Measurements from ENCODE around the gene TRDMT1. TPM values are rescaled to one million over a fixed set of nuclear protein-coding genes. Genes with fewer than 3 reads are reported as not detected.
A peak's percentile ranks its signal among the peaks of the same experiment; 100 is the strongest.

The TRDMT1 gene
- total RNA-seq, 3 donors from 2014 or later (not counting 1 experiment from before 2014, with no cell fraction given), result 11.0 to 21.8 (median 14.4) TPM

GRCh38 chr10:17175551-17175950, 25.9 kb downstream of the TRDMT1 start:
- intact Hi-C loops (cut with micrococcal nuclease), result no loop called here
- Histone ChIP-seq H3K27ac (ENCODE audit: low read length) (peak overlapping the region; percentile 28), H3K4me3 (ENCODE audit: low read length) (no peak overlapping the region), H3K9me3 (ENCODE audit: control insufficient read depth, insufficient read depth, low read length) (no peaks in the 10 kb centered on the region), H3K27me3 (ENCODE audit: control insufficient read depth, insufficient read depth, low read length) (no peaks in the 10 kb centered on the region), H3K4me1 (ENCODE audit: control insufficient read depth, insufficient read depth, low read length) (peaks cover 4% of the 10 kb centered on the region), H3K36me3 (ENCODE audit: control insufficient read depth, insufficient read depth, low read length) (no peaks in the 10 kb centered on the region)
- DNase-seq, result peak in 1 of 2 donors; percentile 32
- no peak for TF ChIP-seq CTCF (IDR thresholded peaks at IDR 0.05)
- peak overlapping the region; percentile 77 for H3K4me3 Mint-ChIP-seq
- peak; percentile 55 to 88 (median 76) for ATAC-seq
- H3K9me3 Mint-ChIP-seq, result no peaks in the 10 kb centered on the region
- peak overlapping the region; percentile 77 to 83 for H3K27ac Mint-ChIP-seq
- no peaks in the 10 kb centered on the region for H3K36me3 Mint-ChIP-seq
- H3K27me3 Mint-ChIP-seq (ENCODE audit: low read depth in 2 of 2), result no peaks in the 10 kb centered on the region
- WGBS (ENCODE audit: insufficient coverage), result 46% methylated on average over 3 of the region's 4 CpGs
- H3K4me1 Mint-ChIP-seq, result peaks cover 8 to 10% of the 10 kb centered on the region in 2 donors

GRCh38 chr10:17174626-17175025, 26.8 kb downstream of the TRDMT1 start:
- Histone ChIP-seq H3K4me3 (ENCODE audit: low read length) (no peak overlapping the region), H3K4me1 (ENCODE audit: control insufficient read depth, insufficient read depth, low read length) (peaks cover 4% of the 10 kb centered on the region), H3K27me3 (ENCODE audit: control insufficient read depth, insufficient read depth, low read length) (no peaks in the 10 kb centered on the region), H3K9me3 (ENCODE audit: control insufficient read depth, insufficient read depth, low read length) (no peaks in the 10 kb centered on the region), H3K36me3 (ENCODE audit: control insufficient read depth, insufficient read depth, low read length) (no peaks in the 10 kb centered on the region), H3K27ac (ENCODE audit: low read length) (no peak overlapping the region)
- intact Hi-C loops (cut with micrococcal nuclease), result no loop called here
- Mint-ChIP-seq H3K27me3 (ENCODE audit: low read depth in 2 of 2) (no peaks in the 10 kb centered on the region), H3K4me3 (no peak overlapping the region), H3K36me3 (no peaks in the 10 kb centered on the region), H3K27ac (no peak overlapping the region), H3K9me3 (no peaks in the 10 kb centered on the region), H3K4me1 (peaks cover 8 to 10% of the 10 kb centered on the region in 2 donors)
- ATAC-seq (no peak), DNase-seq (no peak)
- TF ChIP-seq CTCF (IDR thresholded peaks at IDR 0.05), result no peak

- Histone ChIP-seq H3K27ac (ENCODE audit: low read length) (no peak overlapping the region), H3K36me3 (ENCODE audit: control insufficient read depth, insufficient read depth, low read length) (no peaks in the 10 kb centered on the region), H3K9me3 (ENCODE audit: control insufficient read depth, insufficient read depth, low read length) (no peaks in the 10 kb centered on the region), H3K4me1 (ENCODE audit: control insufficient read depth, insufficient read depth, low read length) (peaks cover 4% of the 10 kb centered on the region), H3K4me3 (ENCODE audit: low read length) (no peak overlapping the region), H3K27me3 (ENCODE audit: control insufficient read depth, insufficient read depth, low read length) (no peaks in the 10 kb centered on the region)
- no peaks in the 10 kb centered on the region for H3K36me3 Mint-ChIP-seq
- ATAC-seq, result no peak
- TF ChIP-seq CTCF (IDR thresholded peaks at IDR 0.05), result no peak
- no peak for DNase-seq
- no peak overlapping the region for H3K4me3 Mint-ChIP-seq
- intact Hi-C loops (cut with micrococcal nuclease), result no loop called here
- 94% methylated on average over 4 of the region's 4 CpGs for WGBS (ENCODE audit: insufficient coverage)
- peaks cover 8 to 10% of the 10 kb centered on the region in 2 donors for H3K4me1 Mint-ChIP-seq
- no peaks in the 10 kb centered on the region for H3K27me3 Mint-ChIP-seq (ENCODE audit: low read depth in 2 of 2)
- no peak overlapping the region for H3K27ac Mint-ChIP-seq
- no peaks in the 10 kb centered on the region for H3K9me3 Mint-ChIP-seq
Measured at GRCh38 chr10:17171141-17171641, 30.3 kb downstream of the TRDMT1 start.

- no peak for TF ChIP-seq CTCF (IDR thresholded peaks at IDR 0.05)
- no peak for ATAC-seq
- DNase-seq, result no peak
- peaks cover 0 to under 1% of the 10 kb centered on the region in 2 donors for H3K4me1 Mint-ChIP-seq
- no peak overlapping the region for H3K4me3 Mint-ChIP-seq
- 98% methylated on average over 3 of the region's 4 CpGs for WGBS (ENCODE audit: insufficient coverage)
- Histone ChIP-seq H3K27me3 (ENCODE audit: control insufficient read depth, insufficient read depth, low read length) (no peaks in the 10 kb centered on the region), H3K4me3 (ENCODE audit: low read length) (no peak overlapping the region), H3K4me1 (ENCODE audit: control insufficient read depth, insufficient read depth, low read length) (no peaks in the 10 kb centered on the region), H3K27ac (ENCODE audit: low read length) (no peak overlapping the region), H3K9me3 (ENCODE audit: control insufficient read depth, insufficient read depth, low read length) (no peaks in the 10 kb centered on the region), H3K36me3 (ENCODE audit: control insufficient read depth, insufficient read depth, low read length) (no peaks in the 10 kb centered on the region)
- no peak overlapping the region for H3K27ac Mint-ChIP-seq
- no peaks in the 10 kb centered on the region for H3K27me3 Mint-ChIP-seq (ENCODE audit: low read depth in 2 of 2)
- no peaks in the 10 kb centered on the region for H3K9me3 Mint-ChIP-seq
- no peaks in the 10 kb centered on the region for H3K36me3 Mint-ChIP-seq
- intact Hi-C loops (cut with micrococcal nuclease), result no loop called here
Measured at GRCh38 chr10:17169803-17170202, 31.7 kb downstream of the TRDMT1 start.
